Limb (tissue), 2 donors: ENCODE data around the gene EHD4.

Experiments
- DNase-seq, 2 donors: peaks; one replicate each; pipeline ENCODE4 v3.0.0-alpha.2; 2016; ENCODE audit errors: extremely low spot score in 2 of 2

Gene EHD4

DNA sequence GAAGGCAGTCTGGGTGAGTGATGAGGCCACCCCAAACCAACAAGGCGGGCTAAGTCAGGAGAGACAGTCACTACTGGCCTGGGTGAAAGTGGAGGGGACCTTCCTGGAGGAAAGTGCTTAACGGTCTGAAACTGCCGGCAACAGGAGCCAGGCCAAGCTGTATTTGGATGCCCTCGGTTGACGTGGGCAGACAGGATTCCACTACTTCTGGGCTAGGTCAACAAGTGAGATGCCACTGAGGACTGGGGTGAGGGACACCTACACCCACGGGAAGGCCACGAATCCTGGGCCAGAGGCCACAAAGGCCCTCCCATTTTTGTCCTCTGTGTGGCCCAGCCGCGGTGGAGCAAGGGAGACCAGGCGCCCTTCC is 90.8 kb downstream of the EHD4 start:
- no peak for DNase-seq

GRCh38 chr15:41881086-41881485 is 91.3 kb downstream of the EHD4 start:
- DNase-seq = no peak

DNA sequence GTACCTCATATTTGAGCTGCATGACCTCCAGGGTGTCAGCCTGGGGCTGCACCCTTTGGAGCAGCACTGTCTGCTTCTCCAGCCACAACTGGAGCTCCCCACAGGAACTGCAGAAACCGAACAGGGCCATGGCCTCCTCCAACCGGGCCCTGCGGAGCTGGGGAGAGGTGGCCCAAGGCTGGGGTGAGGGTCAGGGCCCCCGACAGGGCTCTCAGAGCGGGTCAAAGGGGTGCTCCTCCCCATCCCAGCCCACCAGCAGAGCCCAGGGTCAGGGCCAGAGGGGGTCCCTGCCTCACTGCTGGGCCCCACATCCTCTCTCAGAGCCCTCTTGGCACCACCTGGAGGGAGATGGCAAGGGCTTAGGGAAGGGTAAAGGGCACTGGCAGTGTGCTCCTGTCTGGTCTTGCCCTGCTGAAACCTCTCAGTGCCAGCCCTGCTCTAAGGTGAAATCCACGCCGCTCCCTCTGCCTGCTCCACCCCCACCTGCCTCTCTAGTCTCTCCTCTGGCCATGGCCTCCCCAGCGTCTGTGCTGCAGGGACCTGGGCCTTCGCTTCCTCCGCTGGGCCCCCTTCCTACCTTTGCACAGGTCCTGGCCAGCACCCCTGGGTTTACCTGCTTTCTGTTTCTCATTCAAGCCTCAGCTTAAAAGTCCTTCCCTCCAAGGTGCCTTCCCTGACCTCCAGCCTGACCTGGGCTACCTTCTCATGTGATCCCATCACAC is 92.0 kb downstream of the EHD4 start:
- no peak for DNase-seq

GRCh38 chr15:41879321-41879845 is 93.0 kb downstream of the EHD4 start:
- no peak for DNase-seq

GRCh38 chr15:41878355-41878699 is 94.0 kb downstream of the EHD4 start:
- no peak for DNase-seq

GRCh38 chr15:41877631-41878354 is 94.6 kb downstream of the EHD4 start:
- DNase-seq = no peak

- no peak for DNase-seq
Measured at GRCh38 chr15:41876689-41877088, 95.7 kb downstream of the EHD4 start.

DNA sequence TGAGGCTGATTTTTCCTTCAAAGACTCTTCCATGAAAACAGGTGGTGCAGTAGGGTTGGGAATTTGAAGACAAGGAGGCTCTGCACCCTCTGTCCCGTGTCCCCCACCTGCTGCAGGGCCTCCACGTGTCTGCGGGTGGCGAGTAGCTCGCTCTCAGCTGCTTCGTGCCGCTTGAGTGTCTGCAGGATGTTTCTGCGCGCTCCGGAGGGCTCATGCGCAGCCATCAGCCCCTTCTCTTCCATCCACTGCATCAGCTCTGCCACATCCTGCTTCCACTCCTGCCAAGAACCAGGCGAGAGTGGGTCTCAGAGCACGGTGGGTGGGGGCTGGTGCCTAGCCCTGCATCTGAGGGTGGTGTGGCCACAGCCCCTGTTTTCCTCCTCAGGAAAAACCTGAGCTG is 96.3 kb downstream of the EHD4 start:
- no peak for DNase-seq

DNA sequence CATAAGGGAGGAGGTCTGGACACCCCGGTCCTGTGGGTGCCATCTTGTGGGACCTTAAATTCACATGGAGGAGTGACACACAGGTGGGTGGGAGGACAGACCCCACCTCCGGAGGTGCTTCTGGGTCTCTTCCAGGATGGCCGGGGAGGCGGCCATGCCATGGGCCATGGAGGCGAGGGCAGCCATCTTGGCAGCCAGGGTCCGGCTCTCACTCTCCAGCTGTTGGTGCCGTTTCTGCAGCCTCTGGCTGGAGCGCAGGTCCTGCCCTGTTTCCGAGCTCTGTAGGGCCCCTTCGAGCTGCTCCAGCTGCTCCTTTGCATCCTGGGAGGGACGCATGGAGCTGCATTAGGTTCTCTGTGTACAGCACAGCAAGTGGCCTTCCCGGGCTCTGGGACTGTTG is 97.6 kb downstream of the EHD4 start:
- no peak for DNase-seq

- DNase-seq = no peak
Measured at GRCh38 chr15:41873711-41874110, 98.6 kb downstream of the EHD4 start.

- no peak for DNase-seq
Measured at GRCh38 chr15:41872166-41872747, 100.1 kb downstream of the EHD4 start.

DNA sequence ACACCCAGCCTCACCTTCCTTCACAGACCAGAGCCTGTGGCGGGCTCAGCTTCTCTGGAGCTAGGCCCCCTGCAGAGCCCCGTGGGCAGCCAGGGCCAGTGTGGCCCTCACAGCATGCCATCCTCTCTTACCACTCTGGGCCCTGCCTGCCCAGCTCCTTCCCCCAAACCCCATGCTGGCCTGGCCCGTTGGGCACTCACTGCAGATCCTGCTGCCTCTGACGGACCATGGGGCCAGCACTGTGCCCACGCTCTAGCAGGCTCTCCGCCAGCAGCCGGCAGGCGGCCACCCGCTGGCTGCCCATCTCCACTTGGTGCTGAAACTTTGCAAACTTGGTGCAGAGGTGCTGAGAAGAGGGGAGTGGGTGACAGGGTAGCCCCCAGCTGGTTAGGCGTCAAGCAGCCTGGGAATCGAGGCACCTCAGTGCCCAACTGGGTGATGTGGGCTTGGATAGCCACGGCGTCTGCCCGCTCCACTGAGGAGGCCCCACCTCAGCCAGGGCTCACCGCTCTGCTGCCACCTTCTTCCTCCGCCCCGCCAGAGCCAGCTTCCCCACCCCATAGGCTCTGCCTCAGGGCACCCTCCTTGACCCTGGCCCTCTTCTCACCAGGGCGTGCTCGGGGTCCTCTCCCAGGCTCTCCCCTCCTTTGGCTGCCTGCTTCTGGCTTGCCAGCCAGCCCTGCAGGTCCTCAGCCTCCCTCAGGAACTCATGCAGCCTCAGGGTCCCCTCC is 101.0 kb downstream of the EHD4 start:
- no peak for DNase-seq

DNA sequence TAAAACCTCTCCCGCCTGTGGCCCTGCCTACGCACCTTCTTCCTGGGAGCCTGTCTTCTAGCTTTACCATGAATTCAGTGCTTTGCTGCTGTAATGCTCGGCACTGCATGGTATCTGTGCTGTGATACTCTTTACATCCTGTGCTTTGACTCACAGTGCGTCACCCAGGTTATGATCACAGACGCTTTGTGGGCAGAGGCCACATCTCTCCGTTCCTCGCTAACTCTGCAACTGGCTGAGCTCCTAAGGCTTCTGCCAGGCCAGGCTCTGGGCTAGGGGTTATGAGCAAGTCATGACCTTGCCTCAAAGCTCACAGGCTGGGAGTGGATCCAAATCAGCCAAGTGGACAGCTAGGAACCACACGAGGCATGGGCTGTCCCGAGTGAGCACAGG is 101.7 kb downstream of the EHD4 start:
- DNase-seq = no peak

DNA sequence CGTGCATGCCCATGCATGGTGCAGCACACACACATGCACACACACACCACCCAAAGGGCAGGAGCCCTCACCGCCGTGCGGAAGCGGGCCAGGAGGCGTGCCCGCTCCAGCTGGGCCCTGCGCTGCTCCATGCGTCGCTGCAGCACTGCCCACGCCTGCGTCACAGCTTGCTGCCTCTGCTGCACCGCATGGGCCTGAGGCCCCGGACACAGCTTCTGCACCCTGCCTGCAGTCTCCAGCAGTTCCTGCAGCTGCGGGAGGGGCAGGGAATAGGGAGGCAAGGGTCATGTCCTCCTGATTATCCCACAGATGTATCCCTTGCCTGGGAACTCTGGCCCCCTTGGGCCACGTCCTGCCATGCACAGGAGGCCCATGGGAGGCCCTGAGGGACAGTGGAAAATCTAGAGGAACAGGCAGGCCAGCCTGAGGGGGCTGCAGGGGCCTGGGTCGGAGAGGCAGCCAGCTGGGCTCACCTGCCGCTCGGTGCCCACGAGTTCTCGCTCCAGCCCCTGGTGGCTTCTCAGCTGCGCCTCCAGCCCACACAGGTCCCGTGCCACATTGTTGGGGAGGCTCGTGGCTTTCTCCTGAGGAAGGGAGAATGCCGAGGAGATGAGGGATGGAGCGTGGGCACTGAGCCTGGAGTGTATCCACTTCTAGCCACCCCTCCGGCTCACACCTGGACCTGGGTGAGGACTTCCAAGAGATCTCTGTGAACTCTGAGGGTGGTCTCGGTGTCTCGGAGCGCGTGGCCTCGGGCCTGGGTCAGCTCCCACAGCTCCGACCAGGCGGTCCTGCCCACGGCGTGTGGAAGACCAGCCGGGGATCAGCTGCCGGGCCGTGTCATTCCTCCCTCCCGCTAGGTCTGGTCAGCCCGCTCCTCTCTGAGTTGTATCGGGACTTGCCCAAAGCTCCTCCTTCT is 102.3 kb downstream of the EHD4 start:
- DNase-seq = no peak

GRCh38 chr15:41868321-41868720 is 104.0 kb downstream of the EHD4 start:
- DNase-seq = no peak

DNA sequence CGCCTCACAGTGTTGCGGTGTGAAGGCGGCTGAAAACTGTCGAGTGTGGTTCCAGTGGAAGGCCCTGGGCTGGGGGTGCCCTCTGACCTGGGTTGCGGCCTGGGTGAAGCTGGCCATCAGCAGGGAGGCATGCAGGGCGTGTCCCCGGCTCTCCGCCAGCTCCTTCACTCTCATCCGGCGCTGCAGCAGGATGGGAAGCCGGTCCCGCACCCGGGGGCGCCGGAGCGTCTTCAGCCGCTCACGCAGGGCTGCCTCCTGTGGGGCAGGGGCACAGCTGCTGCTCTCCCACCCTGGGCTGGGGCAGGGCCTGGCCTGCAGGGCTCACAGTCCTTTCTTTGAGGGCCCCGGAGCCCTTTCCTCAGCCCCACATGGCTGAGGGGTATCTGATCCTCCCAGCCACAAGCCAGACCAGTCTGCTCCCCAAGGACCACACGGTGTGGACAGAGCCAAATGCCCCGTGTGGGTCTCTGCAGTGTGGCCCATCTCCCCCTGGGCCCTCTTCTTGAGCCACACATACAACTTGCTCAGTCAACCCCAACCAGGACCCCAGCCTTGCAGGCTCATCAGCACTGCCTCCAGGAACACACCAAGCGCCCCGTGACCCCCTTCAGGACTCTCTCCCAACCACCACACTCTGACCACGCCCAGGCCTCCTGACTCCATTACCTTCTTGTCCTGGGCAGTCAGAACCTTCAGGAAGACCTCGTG is 105.3 kb downstream of the EHD4 start:
- DNase-seq = no peak

DNA sequence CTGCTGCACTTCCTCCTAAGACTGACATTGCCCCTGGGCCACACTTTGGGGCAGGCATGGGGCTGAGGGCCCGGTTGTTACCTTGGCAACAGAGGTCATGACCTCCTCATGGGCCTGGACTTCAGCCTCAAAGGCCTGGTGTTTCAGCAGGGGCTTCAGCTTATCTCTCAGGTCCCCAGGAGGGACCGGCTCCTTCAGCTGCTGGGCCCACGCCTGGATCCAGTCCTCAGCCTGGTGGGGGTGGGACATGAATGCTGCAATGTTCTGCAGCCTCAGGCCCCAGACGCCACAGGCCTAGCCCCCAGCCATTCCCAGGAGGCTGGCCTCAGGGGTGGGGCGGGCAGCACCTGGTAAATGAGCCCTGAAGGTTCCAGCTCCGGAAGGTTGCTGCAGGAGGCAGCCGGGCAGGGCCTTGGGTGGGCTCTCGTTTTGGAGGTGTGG is 106.1 kb downstream of the EHD4 start:
- no peak for DNase-seq

DNA sequence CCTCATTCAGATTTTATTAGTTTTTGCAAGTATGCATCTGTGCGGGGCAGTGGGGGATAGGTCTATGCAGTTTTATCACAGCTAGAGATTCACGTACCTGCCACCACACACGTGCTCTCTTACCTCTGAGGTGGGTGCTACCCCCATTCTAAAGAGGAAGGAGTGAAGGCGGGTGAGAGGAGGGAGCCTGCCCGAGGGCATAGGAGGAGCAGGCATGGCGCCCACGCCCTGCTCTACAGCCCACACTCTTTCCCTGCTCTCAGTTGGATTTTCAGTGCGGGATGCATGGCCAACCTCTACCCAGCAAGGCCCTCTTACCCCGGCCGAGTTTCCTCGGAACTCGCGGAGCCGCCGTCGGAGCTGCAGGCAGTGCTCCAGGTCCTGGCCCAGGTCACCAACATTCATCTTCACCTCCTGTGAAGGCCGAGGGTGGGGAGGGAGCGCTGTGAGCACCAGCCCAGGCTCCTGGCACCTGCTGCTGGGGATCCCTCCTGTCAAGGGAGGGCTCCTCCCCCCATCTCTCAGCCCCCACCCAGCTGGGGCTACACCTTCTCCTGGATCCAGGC is 106.8 kb downstream of the EHD4 start:
- no peak for DNase-seq

DNA sequence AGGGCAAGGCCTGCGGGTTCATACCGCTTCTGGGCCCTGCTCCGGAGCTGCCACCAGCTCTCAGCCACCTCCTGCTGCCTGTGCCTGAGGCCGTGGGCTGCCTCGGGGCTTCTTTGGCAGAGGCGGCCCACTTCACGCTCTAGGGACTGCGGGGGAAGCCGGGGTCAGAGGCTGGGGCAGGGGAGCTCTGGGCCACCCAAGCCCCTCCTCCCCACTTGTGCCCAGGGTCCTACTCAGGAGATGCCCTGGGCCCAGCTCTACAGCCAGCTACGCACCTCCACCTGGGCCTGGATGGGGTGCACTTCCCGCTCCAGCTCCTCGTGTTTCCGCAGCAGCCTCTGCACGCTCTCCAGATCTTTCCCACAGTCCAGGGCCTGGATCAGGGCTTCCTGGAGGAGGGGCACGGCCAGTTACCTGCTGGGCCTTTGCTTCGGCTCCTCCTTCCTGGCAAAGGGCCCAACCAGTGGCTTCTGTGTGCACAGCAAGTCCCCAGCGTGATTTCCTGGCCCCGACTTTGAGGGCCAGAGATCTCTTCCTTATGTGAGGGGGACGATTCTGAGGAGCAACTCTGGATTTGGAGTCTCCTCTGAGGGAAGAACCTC is 109.7 kb downstream of the EHD4 start:
- no peak for DNase-seq
